Measurements from ENCODE around the gene KIAA1549. TPM values are rescaled to one million over a fixed set of nuclear protein-coding genes. Genes with fewer than 3 reads are reported as not detected.

The KIAA1549 gene
- total RNA-seq, 4 donors from 2014 or later, result 2.3 to 3.2 (median 2.8) TPM

- DNase-seq (ENCODE audit: extremely low spot score), result no peak
- Histone ChIP-seq H3K27me3 (no peaks in the 10 kb centered on the region), H3K9me3 (no peaks in the 10 kb centered on the region), H3K4me1 (no peaks in the 10 kb centered on the region), H3K27ac (replicated peaks in 1 of 4) (no peak overlapping the region), H3K4me3 (no peak overlapping the region), H3K36me3 (peaks cover 0 to 40% (median 16%) of the 10 kb centered on the region in 4 donors)
- intact Hi-C loops (cut with DNase I), result no loop called here
- TF ChIP-seq CTCF (IDR thresholded peaks at IDR 0.05) (no peak), POLR2AphosphoS5 (IDR thresholded peaks at IDR 0.05) (no peak), POLR2A (IDR thresholded peaks at IDR 0.05; ENCODE audit: low read depth) (no peak), EP300 (IDR thresholded peaks at IDR 0.05) (no peak)
- WGBS, result 95% methylated on average over 9 of the region's 9 CpGs
Observed at GRCh38 chr7:138863931-138864330, 117.3 kb downstream of the KIAA1549 start.

GRCh38 chr7:138861051-138861450 lies 120.1 kb downstream of the KIAA1549 start:
- H3K27me3 ChIP-seq, result no peaks in the 10 kb centered on the region
- peaks cover 0 to 25% (median 6%) of the 10 kb centered on the region in 4 donors for H3K36me3 ChIP-seq
- no peak for TF ChIP-seq POLR2AphosphoS5 (IDR thresholded peaks at IDR 0.05)
- TF ChIP-seq CTCF (IDR thresholded peaks at IDR 0.05), result no peak
- no peak for TF ChIP-seq EP300 (IDR thresholded peaks at IDR 0.05)
- no peak for TF ChIP-seq POLR2A (IDR thresholded peaks at IDR 0.05; ENCODE audit: low read depth)

GRCh38 chr7:138857728-138858127 lies 123.5 kb downstream of the KIAA1549 start:
- peaks cover 0 to 7% (median 3%) of the 10 kb centered on the region in 4 donors for H3K9me3 ChIP-seq
- no peak for DNase-seq (ENCODE audit: extremely low spot score)
- H3K27ac ChIP-seq (replicated peaks in 1 of 4), result no peak overlapping the region
- H3K27me3 ChIP-seq, result no peaks in the 10 kb centered on the region
- no peaks in the 10 kb centered on the region for H3K4me1 ChIP-seq
- H3K36me3 ChIP-seq, result peaks cover 0 to 16% (median 6%) of the 10 kb centered on the region in 4 donors
- intact Hi-C loops (cut with DNase I), result no loop called here
- no peak overlapping the region for H3K4me3 ChIP-seq
- TF ChIP-seq CTCF (IDR thresholded peaks at IDR 0.05) (no peak), POLR2A (IDR thresholded peaks at IDR 0.05; ENCODE audit: low read depth) (no peak), EP300 (IDR thresholded peaks at IDR 0.05) (no peak), POLR2AphosphoS5 (IDR thresholded peaks at IDR 0.05) (no peak)

More at GRCh38 chr7:138861051-138861450, 120.1 kb downstream of the KIAA1549 start:
- intact Hi-C loops (cut with DNase I), result no loop called here
- no peak for DNase-seq (ENCODE audit: extremely low spot score)
- peaks cover 0 to 7% (median 3%) of the 10 kb centered on the region in 4 donors for H3K9me3 ChIP-seq
- no peaks in the 10 kb centered on the region for H3K4me1 ChIP-seq
- 94% methylated on average over 16 of the region's 16 CpGs for WGBS
- no peak overlapping the region for H3K27ac ChIP-seq (replicated peaks in 1 of 4)
- no peak overlapping the region for H3K4me3 ChIP-seq

DNA sequence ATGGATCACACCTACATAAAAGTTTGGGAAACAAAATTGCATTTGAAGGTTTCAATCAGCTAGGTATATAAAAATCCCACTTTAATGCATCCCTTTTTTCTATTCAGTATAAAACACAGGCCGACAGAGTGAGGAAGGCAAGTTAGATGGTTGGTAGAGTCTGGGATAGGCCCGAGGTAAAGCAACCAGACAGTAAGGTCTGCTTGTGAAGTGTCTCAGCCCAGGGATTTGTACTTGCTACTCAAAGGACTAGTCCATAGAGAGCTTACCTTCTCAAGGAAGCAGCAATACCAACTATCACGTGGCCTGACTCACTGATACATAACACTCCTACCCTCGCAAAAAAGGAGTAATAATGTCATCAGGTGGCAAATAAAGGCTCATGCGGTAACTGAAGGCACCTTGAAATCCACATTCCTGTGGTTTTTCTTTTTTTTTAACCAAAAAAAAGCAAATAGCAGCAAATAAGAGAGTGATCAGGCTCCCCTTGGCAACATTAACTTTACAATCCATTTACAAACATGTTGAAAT lies 127.0 kb downstream of the KIAA1549 start:
- H3K4me1 ChIP-seq, result peaks cover 0 to 3% (median 0%) of the 10 kb centered on the region in 4 donors
- DNase-seq (ENCODE audit: extremely low spot score), result no peak
- intact Hi-C loops (cut with DNase I), result no loop called here
- H3K27ac ChIP-seq (replicated peaks in 1 of 4), result no peak overlapping the region
- peaks cover 0 to 8% (median 5%) of the 10 kb centered on the region in 4 donors for H3K36me3 ChIP-seq
- H3K9me3 ChIP-seq, result peaks cover 0 to 12% (median 3%) of the 10 kb centered on the region in 4 donors
- no peak overlapping the region for H3K4me3 ChIP-seq
- TF ChIP-seq CTCF (IDR thresholded peaks at IDR 0.05) (no peak), POLR2A (IDR thresholded peaks at IDR 0.05; ENCODE audit: low read depth) (no peak)
- WGBS, result 96% methylated on average over 5 of the region's 5 CpGs
- no peaks in the 10 kb centered on the region for H3K27me3 ChIP-seq

DNA sequence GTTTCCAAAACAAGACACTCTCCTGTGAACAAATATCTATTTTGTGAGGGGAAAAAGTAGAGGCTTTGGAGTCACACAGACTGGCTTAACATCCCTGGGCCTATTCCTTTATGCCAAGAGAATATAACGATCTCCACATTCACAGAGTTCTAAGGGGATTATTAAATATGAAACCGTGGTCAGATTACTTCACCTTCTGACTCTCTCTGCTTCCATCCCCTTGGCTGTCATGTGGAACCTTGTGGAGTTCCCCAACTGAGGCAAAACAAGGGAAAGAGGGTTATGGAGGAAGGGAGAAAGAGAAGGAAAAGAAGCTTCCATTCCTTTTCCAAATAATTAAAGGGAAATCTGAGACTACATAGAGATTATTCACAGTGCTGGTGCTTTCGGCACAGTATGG lies 127.7 kb downstream of the KIAA1549 start:
- H3K9me3 ChIP-seq, result peaks cover 0 to 10% (median 3%) of the 10 kb centered on the region in 4 donors
- no peak overlapping the region for H3K4me3 ChIP-seq
- DNase-seq (ENCODE audit: extremely low spot score), result no peak
- intact Hi-C loops (cut with DNase I), result no loop called here
- WGBS, result 84% methylated on average over 3 of the region's 3 CpGs
- peaks cover 0 to 3% (median 0%) of the 10 kb centered on the region in 4 donors for H3K4me1 ChIP-seq
- no peak overlapping the region for H3K27ac ChIP-seq (replicated peaks in 1 of 4)
- H3K27me3 ChIP-seq, result no peaks in the 10 kb centered on the region
- H3K36me3 ChIP-seq, result peaks cover 0 to 8% (median 5%) of the 10 kb centered on the region in 4 donors
- TF ChIP-seq POLR2AphosphoS5 (IDR thresholded peaks at IDR 0.05) (no peak), POLR2A (IDR thresholded peaks at IDR 0.05; ENCODE audit: low read depth) (no peak), EP300 (IDR thresholded peaks at IDR 0.05) (no peak), CTCF (IDR thresholded peaks at IDR 0.05) (no peak)
